HPDE6-E6E7 (cell line): ENCODE results near the gene SBK1.

ENCODE experiments used
- DNase-seq: peaks from one replicate; pipeline ENCODE4 v3.0.0; 2011; ENCODE audit warnings: missing footprints; ENCODE audit errors: extremely low spot score

The SBK1 gene

GRCh38 chr16:28282045-28282444 lies 10.3 kb upstream of the SBK1 start:
- DNase-seq = no peak

GRCh38 chr16:28283173-28283572 lies 9.2 kb upstream of the SBK1 start:
- DNase-seq = no peak

- DNase-seq = no peak
These were observed 8.3 kb upstream of the SBK1 start for GRCh38 chr16:28283798-28284577.

GRCh38 chr16:28285649-28286048 lies 6.7 kb upstream of the SBK1 start:
- DNase-seq = no peak

GRCh38 chr16:28288114-28288513 lies 4.2 kb upstream of the SBK1 start:
- DNase-seq = no peak

- no peak for DNase-seq
These were observed 3.3 kb upstream of the SBK1 start for GRCh38 chr16:28289048-28289447.

- no peak for DNase-seq
These were observed 2.1 kb upstream of the SBK1 start for GRCh38 chr16:28289939-28290858.

GRCh38 chr16:28290859-28291254 lies 1.5 kb upstream of the SBK1 start:
- no peak for DNase-seq

- DNase-seq = no peak
These were observed 641 bp downstream of the SBK1 start for GRCh38 chr16:28292731-28293600.

- no peak for DNase-seq
These were observed 1.3 kb downstream of the SBK1 start for GRCh38 chr16:28293601-28293960.

GRCh38 chr16:28294201-28294600 lies 1.9 kb downstream of the SBK1 start:
- DNase-seq = no peak

- DNase-seq = no peak
These were observed 3.0 kb downstream of the SBK1 start for GRCh38 chr16:28295276-28295675.

- no peak for DNase-seq
These were observed 5.0 kb downstream of the SBK1 start for GRCh38 chr16:28297308-28297707.

GRCh38 chr16:28297784-28298510 lies 5.6 kb downstream of the SBK1 start:
- DNase-seq = no peak

GRCh38 chr16:28298511-28298878 lies 6.2 kb downstream of the SBK1 start:
- no peak for DNase-seq

GRCh38 chr16:28300327-28300726 lies 8.0 kb downstream of the SBK1 start:
- no peak for DNase-seq

- no peak for DNase-seq
These were observed 8.8 kb downstream of the SBK1 start for GRCh38 chr16:28301154-28301553.

GRCh38 chr16:28301620-28302019 lies 9.3 kb downstream of the SBK1 start:
- DNase-seq = no peak

GRCh38 chr16:28303132-28303531 lies 10.8 kb downstream of the SBK1 start:
- DNase-seq = no peak

- DNase-seq = peak; percentile 35
These were observed 11.9 kb downstream of the SBK1 start for GRCh38 chr16:28304214-28304613.

- DNase-seq = no peak
These were observed 15.6 kb downstream of the SBK1 start for GRCh38 chr16:28307936-28308335.
